ENCODE data around the gene SSC5D.

SSC5D gene

DNA sequence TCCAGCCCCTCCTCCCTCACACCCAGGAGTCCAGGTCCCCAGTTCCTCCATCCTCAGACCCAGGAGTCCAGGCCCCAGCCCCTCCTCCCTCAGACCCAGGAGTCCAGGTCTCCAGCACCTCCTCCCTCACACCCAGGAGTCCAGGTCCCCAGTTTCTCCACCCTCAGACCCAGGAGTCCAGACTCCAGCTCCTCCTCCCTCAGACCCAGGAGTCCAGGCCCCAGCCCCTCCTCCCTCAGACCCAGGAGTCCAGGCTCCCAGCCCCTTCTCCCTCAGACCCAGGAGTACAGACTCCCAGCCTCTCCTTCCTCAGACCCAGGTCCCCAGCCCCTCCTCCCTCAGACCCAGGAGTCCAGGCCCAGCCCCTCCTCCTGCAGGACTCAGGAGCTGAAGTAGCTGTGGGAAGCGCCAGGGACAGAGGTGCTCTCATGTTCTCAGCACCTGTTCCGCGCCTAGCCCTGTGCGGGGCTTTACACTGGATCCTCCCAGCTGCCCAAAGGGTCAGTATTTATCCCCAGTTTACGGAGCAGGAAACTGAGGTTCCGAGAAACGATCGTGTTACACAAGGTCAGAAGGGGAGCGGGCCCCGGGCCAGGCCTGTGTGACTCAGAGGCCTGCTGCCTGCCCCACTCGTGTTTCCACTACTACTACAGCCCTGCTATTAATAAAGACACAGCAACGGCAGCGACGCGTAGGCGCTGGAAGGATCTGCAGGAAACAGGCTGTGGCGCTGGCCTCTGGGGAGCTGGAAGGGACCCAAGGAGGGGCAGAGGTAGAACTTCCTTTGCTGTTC, 58.8 kb downstream of the SSC5D start:
- peak overlapping the region; percentile 95 for H3K27ac ChIP-seq
- TF ChIP-seq Cebpa-rat (IDR thresholded peaks at IDR 0.05), result no peak
- H3K9me3 ChIP-seq, result no peaks in the 10 kb centered on the region
- H3K36me3 ChIP-seq, result no peaks in the 10 kb centered on the region
- H3K9ac ChIP-seq, result peak overlapping the region; percentile 81
- peak overlapping the region; percentile 85 for H3K4me2 ChIP-seq
- H3K27me3 ChIP-seq, result no peaks in the 10 kb centered on the region
- no peaks in the 10 kb centered on the region for H4K20me1 ChIP-seq
- peak overlapping the region; percentile 47 for H3K4me3 ChIP-seq
- H3K4me1 ChIP-seq, result peaks cover 77% of the 10 kb centered on the region

GRCh38 chr19:55549500-55550320, 61.5 kb downstream of the SSC5D start:
- Histone ChIP-seq H4K20me1 (no peaks in the 10 kb centered on the region), H3K27ac (peak overlapping the region; percentile 95), H3K9me3 (no peaks in the 10 kb centered on the region), H3K27me3 (no peaks in the 10 kb centered on the region), H3K4me2 (peak overlapping the region; percentile 85), H3K36me3 (no peaks in the 10 kb centered on the region), H3K4me1 (peaks cover 90% of the 10 kb centered on the region), H3K9ac (peak overlapping the region; percentile 72), H3K4me3 (peak overlapping the region; percentile 59)
- TF ChIP-seq Cebpa-rat (IDR thresholded peaks at IDR 0.05), result no peak

DNA sequence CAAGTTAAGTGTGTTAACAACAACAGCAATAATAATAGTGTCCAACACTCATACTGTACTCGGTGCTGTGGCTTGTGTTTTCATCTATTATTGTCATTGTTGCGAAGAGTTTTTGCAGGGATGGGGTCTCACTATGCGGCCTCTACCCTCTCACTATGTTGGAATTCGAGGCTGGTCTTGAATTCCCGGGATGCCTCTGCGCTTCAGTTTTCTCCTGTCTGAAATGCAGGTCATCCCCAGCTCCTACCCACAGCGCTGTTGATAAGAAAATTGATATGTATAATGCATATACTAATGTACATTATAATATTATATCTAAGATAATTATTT, 62.0 kb downstream of the SSC5D start:
- TF ChIP-seq Cebpa-rat (IDR thresholded peaks at IDR 0.05), result no peak
- Histone ChIP-seq H3K9ac (peak overlapping the region; percentile 72), H3K27ac (peak overlapping the region; percentile 95), H3K9me3 (no peaks in the 10 kb centered on the region), H3K27me3 (no peaks in the 10 kb centered on the region), H4K20me1 (no peaks in the 10 kb centered on the region), H3K36me3 (no peaks in the 10 kb centered on the region), H3K4me3 (peak overlapping the region; percentile 59), H3K4me2 (peak overlapping the region; percentile 85), H3K4me1 (peaks cover 84% of the 10 kb centered on the region)

DNA sequence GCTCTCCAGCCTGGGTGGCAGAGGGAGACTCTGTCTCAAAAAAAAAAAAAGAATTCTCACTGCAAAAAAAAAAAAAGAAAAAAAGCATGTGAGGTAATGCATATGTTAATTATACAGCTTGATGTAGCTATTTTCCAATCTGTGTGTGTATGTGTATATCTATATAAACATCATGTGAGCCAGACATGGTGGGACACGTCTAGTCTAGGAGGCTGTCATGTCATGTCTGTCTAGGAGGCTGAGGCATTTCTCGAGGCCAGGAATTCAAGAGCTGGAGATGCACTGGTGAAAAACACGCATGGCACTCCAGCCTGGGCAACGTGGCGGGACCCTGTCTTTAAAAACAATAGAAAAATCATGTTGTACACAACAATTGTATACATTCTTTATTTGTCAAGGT, 64.0 kb downstream of the SSC5D start:
- peak overlapping the region; percentile 45 for H3K4me2 ChIP-seq
- no peaks in the 10 kb centered on the region for H3K36me3 ChIP-seq
- H3K4me3 ChIP-seq, result no peak overlapping the region
- no peaks in the 10 kb centered on the region for H3K27me3 ChIP-seq
- H3K27ac ChIP-seq, result no peak overlapping the region
- no peak overlapping the region for H3K9ac ChIP-seq
- H3K4me1 ChIP-seq, result peaks cover 65% of the 10 kb centered on the region
- H4K20me1 ChIP-seq, result no peaks in the 10 kb centered on the region
- H3K9me3 ChIP-seq, result no peaks in the 10 kb centered on the region
- TF ChIP-seq Cebpa-rat (IDR thresholded peaks at IDR 0.05), result no peak

DNA sequence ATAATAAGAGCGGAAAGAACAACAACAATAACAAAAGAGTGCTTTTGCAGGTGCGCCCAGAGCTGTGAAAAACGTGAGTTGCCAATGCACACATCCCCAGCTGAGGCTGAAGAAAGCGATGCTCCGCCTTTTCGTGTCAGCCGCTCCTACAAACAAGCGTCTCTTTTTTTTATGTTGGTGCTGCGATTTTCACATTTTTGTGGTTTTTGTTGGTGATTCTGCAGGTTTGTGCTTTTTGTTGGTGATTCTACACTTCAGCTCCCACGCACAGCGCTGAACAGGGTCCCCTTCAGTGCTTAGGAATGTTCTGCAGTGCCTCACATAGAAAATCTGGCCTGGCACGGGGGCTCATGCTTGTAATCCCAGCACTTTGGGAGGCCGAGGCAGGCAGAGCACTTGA, 64.4 kb downstream of the SSC5D start:
- no peak overlapping the region for H3K4me3 ChIP-seq
- peak overlapping the region; percentile 20; the same call in 1 of the 2 replicates for H3K27ac ChIP-seq
- no peak for TF ChIP-seq Cebpa-rat (IDR thresholded peaks at IDR 0.05)

GRCh38 chr19:55553217-55554182, 65.3 kb downstream of the SSC5D start:
- H3K9me3 ChIP-seq, result no peaks in the 10 kb centered on the region
- peak overlapping the region; percentile 45 for H3K4me2 ChIP-seq
- peaks cover 52% of the 10 kb centered on the region for H3K4me1 ChIP-seq
- H4K20me1 ChIP-seq, result no peaks in the 10 kb centered on the region
- TF ChIP-seq Cebpa-rat (IDR thresholded peaks at IDR 0.05), result no peak
- no peak overlapping the region for H3K4me3 ChIP-seq
- H3K27ac ChIP-seq, result peak overlapping the region; percentile 20; the same call in 1 of the 2 replicates
- no peaks in the 10 kb centered on the region for H3K27me3 ChIP-seq
- H3K36me3 ChIP-seq, result no peaks in the 10 kb centered on the region
- no peak overlapping the region for H3K9ac ChIP-seq

More for the DNA sequence above, 64.4 kb downstream of the SSC5D start:
- no peaks in the 10 kb centered on the region for H3K36me3 ChIP-seq
- no peaks in the 10 kb centered on the region for H3K27me3 ChIP-seq
- no peaks in the 10 kb centered on the region for H4K20me1 ChIP-seq
- H3K9ac ChIP-seq, result no peak overlapping the region
- H3K4me2 ChIP-seq, result peak overlapping the region; percentile 45
- peaks cover 61% of the 10 kb centered on the region for H3K4me1 ChIP-seq
- H3K9me3 ChIP-seq, result no peaks in the 10 kb centered on the region

GRCh38 chr19:55554302-55554701, 66.1 kb downstream of the SSC5D start:
- Histone ChIP-seq H4K20me1 (no peaks in the 10 kb centered on the region), H3K4me2 (no peak overlapping the region), H3K27me3 (no peaks in the 10 kb centered on the region), H3K4me1 (peaks cover 44% of the 10 kb centered on the region), H3K9ac (no peak overlapping the region), H3K27ac (no peak overlapping the region), H3K4me3 (no peak overlapping the region), H3K36me3 (no peaks in the 10 kb centered on the region), H3K9me3 (no peaks in the 10 kb centered on the region)
- no peak for TF ChIP-seq Cebpa-rat (IDR thresholded peaks at IDR 0.05)

- H3K27me3 ChIP-seq, result no peaks in the 10 kb centered on the region
- no peaks in the 10 kb centered on the region for H4K20me1 ChIP-seq
- no peak overlapping the region for H3K9ac ChIP-seq
- no peaks in the 10 kb centered on the region for H3K36me3 ChIP-seq
- no peak overlapping the region for H3K4me3 ChIP-seq
- no peak for TF ChIP-seq Cebpa-rat (IDR thresholded peaks at IDR 0.05)
- no peak overlapping the region for H3K4me2 ChIP-seq
- H3K9me3 ChIP-seq, result no peaks in the 10 kb centered on the region
- H3K27ac ChIP-seq, result no peak overlapping the region
- H3K4me1 ChIP-seq, result peaks cover 39% of the 10 kb centered on the region
Measured at GRCh38 chr19:55554741-55555152, 66.5 kb downstream of the SSC5D start.

DNA sequence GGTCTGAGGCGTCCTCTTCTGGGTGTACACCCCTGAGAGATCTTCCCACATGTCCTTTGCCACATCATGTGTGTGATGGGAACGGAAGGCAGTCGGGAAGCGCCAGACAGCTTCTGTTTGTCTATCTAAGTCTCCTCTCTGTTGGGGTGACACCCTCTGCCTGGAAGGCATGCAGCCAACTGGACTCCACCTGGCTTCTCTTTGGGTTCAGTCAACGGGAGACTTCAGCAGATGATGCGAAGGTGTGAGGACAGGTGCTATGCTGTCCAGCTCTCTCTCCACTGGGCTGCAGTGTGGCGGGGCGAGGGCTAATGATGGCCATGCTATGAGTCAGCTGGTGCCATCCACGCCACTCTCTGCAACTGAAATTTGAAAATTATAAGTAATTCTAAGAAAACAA, 71.4 kb downstream of the SSC5D start:
- no peak overlapping the region for H3K4me2 ChIP-seq
- peaks cover 6% of the 10 kb centered on the region for H3K9me3 ChIP-seq
- H3K4me1 ChIP-seq, result peaks cover 3% of the 10 kb centered on the region; the same call in 1 of the 2 replicates

More for the DNA sequence above, 71.4 kb downstream of the SSC5D start:
- Histone ChIP-seq H3K27me3 (no peaks in the 10 kb centered on the region), H3K4me3 (no peak overlapping the region), H3K27ac (no peak overlapping the region), H3K9ac (no peak overlapping the region), H3K36me3 (no peaks in the 10 kb centered on the region), H4K20me1 (no peaks in the 10 kb centered on the region)
- no peak for TF ChIP-seq Cebpa-rat (IDR thresholded peaks at IDR 0.05)
